Neuronal stem cell (in vitro differentiated cells): ENCODE measurements around the gene BCAS3.

Experiments
- DNase-seq: peaks from one replicate; pipeline ENCODE4 v3.0.0-alpha.2; 2013; ENCODE audit warnings: low spot score
- H2AFZ ChIP-seq: one replicate; pipeline ENCODE4 v1.6.1; 2013; ENCODE audit warnings: mild to moderate bottlenecking, low read length, inconsistent platforms
- H2AK5ac ChIP-seq: 2 replicates; pipeline ENCODE4 v1.6.1; 2013; ENCODE audit warnings: low read depth, mild to moderate bottlenecking, inconsistent platforms, low read length, moderate library complexity, mixed read lengths
- H2BK120ac ChIP-seq: 2 replicates; pipeline ENCODE4 v1.6.1; 2013; ENCODE audit warnings: low read depth, mild to moderate bottlenecking, inconsistent platforms, low read length, moderate library complexity, mixed read lengths
- H2BK12ac ChIP-seq: one replicate; pipeline ENCODE4 v1.6.1; 2013; ENCODE audit warnings: low read length, inconsistent platforms
- H2BK15ac ChIP-seq: 2 replicates; pipeline ENCODE4 v1.6.1; 2013; ENCODE audit warnings: mild to moderate bottlenecking, low read length, inconsistent platforms, mixed read lengths
- H2BK5ac ChIP-seq: one replicate; pipeline ENCODE4 v1.6.1; 2013; ENCODE audit warnings: inconsistent platforms, mild to moderate bottlenecking, low read length, moderate library complexity
- H3K14ac ChIP-seq: one replicate; pipeline ENCODE4 v1.6.1; 2013; ENCODE audit warnings: low read length, inconsistent platforms
- H3K18ac ChIP-seq: 2 replicates; pipeline ENCODE4 v1.6.1; 2013; ENCODE audit warnings: low read length, inconsistent platforms
- H3K23ac ChIP-seq: 2 replicates; pipeline ENCODE4 v1.6.1; 2013; ENCODE audit warnings: low read depth, mild to moderate bottlenecking, mixed read lengths, low read length, inconsistent platforms; ENCODE audit not compliant: poor library complexity
- H3K27ac ChIP-seq: replicated peaks from 3 replicates; pipeline ENCODE4 v1.5.1; 2013; ENCODE audit warnings: low read length, inconsistent platforms
- H3K27me3 ChIP-seq, 3 experiments: 2 replicates each; pipeline ENCODE4 v1.6.1; 2013; ENCODE audit warnings: low read length in 3 of 3, mild to moderate bottlenecking in 2 of 3, inconsistent platforms in 1 of 3, low read depth in 1 of 3, mixed read lengths in 1 of 3, moderate library complexity in 1 of 3; ENCODE audit not compliant: control insufficient read depth in 3 of 3, insufficient read depth in 3 of 3
- H3K36me3 ChIP-seq, 2 donors: replicated peaks in 1 of 2; 2 replicates each; pipeline ENCODE4 v1.6.1; 2013; ENCODE audit warnings: low read length in 2 of 2; ENCODE audit not compliant: control insufficient read depth in 2 of 2, insufficient read depth in 2 of 2
- H3K4ac ChIP-seq: 2 replicates; pipeline ENCODE4 v1.6.1; 2013; ENCODE audit warnings: inconsistent platforms, mild to moderate bottlenecking, low read length, moderate library complexity
- H3K4me1 ChIP-seq, 2 donors: 1 replicate in 1 of 2; 2 replicates in 1 of 2; pipeline ENCODE4 v1.6.1; 2013; ENCODE audit warnings: low read length in 2 of 2, low read depth in 1 of 2; ENCODE audit not compliant: control insufficient read depth in 2 of 2, insufficient read depth in 1 of 2
- H3K4me2 ChIP-seq: one replicate; pipeline ENCODE4 v1.6.1; 2013; ENCODE audit warnings: mild to moderate bottlenecking, low read length, inconsistent platforms; ENCODE audit not compliant: insufficient read depth, poor library complexity, severe bottlenecking
- H3K4me3 ChIP-seq, 2 donors: 2 replicates each; pipeline ENCODE4 v1.5.1; 2013; ENCODE audit warnings: low read length in 2 of 2, mild to moderate bottlenecking in 2 of 2, inconsistent platforms in 1 of 2, moderate library complexity in 1 of 2
- H3K79me1 ChIP-seq: one replicate; pipeline ENCODE4 v1.6.1; 2013; ENCODE audit warnings: low read depth, mild to moderate bottlenecking, inconsistent platforms, low read length, moderate library complexity
- H3K9ac ChIP-seq: one replicate; pipeline ENCODE4 v1.6.1; 2013; ENCODE audit warnings: mild to moderate bottlenecking, low read depth, low read length, inconsistent platforms; ENCODE audit not compliant: poor library complexity
- H3K9me3 ChIP-seq, 2 donors: replicated peaks in 1 of 2; 2 replicates each; pipeline versions ENCODE3 to v1.6.1; 2013; ENCODE audit warnings: low read length in 2 of 2, mild to moderate bottlenecking in 2 of 2, inconsistent platforms in 1 of 2, low read depth in 1 of 2, mixed read lengths in 1 of 2, moderate library complexity in 1 of 2; ENCODE audit not compliant: control insufficient read depth in 2 of 2, insufficient read depth in 1 of 2
- H4K8ac ChIP-seq: one replicate; pipeline ENCODE4 v1.6.1; 2013; ENCODE audit warnings: low read depth, mild to moderate bottlenecking, inconsistent platforms, low read length, moderate library complexity
- H4K91ac ChIP-seq: one replicate; pipeline ENCODE4 v1.6.1; 2013; ENCODE audit warnings: low read length, low read depth, mild to moderate bottlenecking, inconsistent platforms; ENCODE audit not compliant: poor library complexity
- WGBS, 2 donors: extraction: QIAGEN DNeasy Blood & Tissue Kit; methylation state at CpG; one replicate each; pipeline ENCODE4 v1.1.7; 2013; ENCODE audit warnings: missing lambda C conversion rate in 2 of 2, mixed read lengths in 1 of 2; ENCODE audit not compliant: insufficient read length in 2 of 2, insufficient replicate concordance in 1 of 2; ENCODE audit errors: extremely low coverage in 2 of 2; 5-methylcytosine and 5-hydroxymethylcytosine counted together

The BCAS3 gene

DNA sequence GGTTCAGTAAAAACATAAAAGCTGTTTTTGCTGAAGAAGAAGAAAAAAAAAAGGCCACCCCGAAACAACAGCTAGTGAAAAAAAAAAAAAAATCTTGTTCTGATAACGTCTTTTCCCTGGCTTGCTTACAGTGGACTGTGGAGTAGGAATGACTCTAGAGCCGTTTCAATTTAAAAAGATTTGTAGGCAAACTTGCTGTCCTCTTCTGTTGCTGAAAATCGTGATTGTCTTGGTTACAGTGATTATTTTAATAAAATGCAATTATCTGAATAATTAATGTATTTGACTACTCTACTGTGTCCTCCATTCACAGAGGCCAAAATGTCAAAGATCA lies 531.4 kb downstream of the BCAS3 start:
- no peak overlapping the region for H2BK15ac ChIP-seq
- no peak overlapping the region for H3K18ac ChIP-seq
- H3K27me3 ChIP-seq: no peaks in the 10 kb centered on the region
- no peak overlapping the region for H2BK120ac ChIP-seq
- DNase-seq: no peak
- H3K36me3 ChIP-seq: no peaks in the 10 kb centered on the region
- no peak overlapping the region for H3K9ac ChIP-seq
- H3K4me1 ChIP-seq: peaks cover 21 to 38% of the 10 kb centered on the region in 2 donors
- no peak overlapping the region for H3K27ac ChIP-seq
- H2BK12ac ChIP-seq: no peak overlapping the region
- H2AFZ ChIP-seq: peak overlapping the region; percentile 46
- no peak overlapping the region for H4K91ac ChIP-seq
- no peak overlapping the region for H3K4ac ChIP-seq
- WGBS, 2 donors: no CpG with 5 or more reads among the region's 4 CpGs
- H4K8ac ChIP-seq: no peak overlapping the region
- H3K4me2 ChIP-seq: no peak overlapping the region
- H3K23ac ChIP-seq: no peak overlapping the region
- H3K79me1 ChIP-seq: no peaks in the 10 kb centered on the region
- no peak overlapping the region for H3K4me3 ChIP-seq
- no peak overlapping the region for H2BK5ac ChIP-seq
- no peak overlapping the region for H3K14ac ChIP-seq
- no peak overlapping the region for H2AK5ac ChIP-seq
- H3K9me3 ChIP-seq: peaks cover 0 to 4% of the 10 kb centered on the region in 2 donors

DNA sequence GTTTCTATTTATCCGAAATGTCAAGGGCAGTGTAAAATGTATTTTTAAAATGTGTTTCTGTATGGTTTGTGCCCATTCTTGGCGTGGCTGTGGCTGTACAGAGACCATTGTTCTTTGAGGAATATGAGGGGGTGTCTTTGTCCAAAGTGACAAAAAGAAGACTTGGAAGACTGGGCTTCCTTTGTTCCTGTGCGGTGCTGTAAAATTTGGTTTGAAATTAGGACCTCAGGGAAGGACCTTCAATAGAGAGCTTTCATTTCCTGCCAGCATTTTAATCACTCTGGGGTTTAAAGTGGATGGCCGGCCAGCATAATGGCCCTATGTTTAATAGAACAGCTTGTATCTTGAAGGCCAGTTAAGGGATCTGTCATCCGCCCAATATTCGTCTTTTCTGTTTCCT lies 531.9 kb downstream of the BCAS3 start:
- Histone ChIP-seq H2BK12ac (no peak overlapping the region), H3K23ac (no peak overlapping the region), H3K4me1 (peaks cover 21 to 36% of the 10 kb centered on the region in 2 donors), H2AFZ (peak overlapping the region; percentile 46), H3K9ac (no peak overlapping the region), H3K27me3 (no peaks in the 10 kb centered on the region), H3K27ac (no peak overlapping the region), H2BK120ac (no peak overlapping the region), H3K18ac (no peak overlapping the region), H3K9me3 (peaks cover 0 to 4% of the 10 kb centered on the region in 2 donors), H2BK15ac (no peak overlapping the region), H3K36me3 (no peaks in the 10 kb centered on the region), H2AK5ac (no peak overlapping the region), H3K4ac (no peak overlapping the region), H2BK5ac (no peak overlapping the region), H4K8ac (no peak overlapping the region), H4K91ac (no peak overlapping the region), H3K4me2 (no peak overlapping the region), H3K79me1 (no peaks in the 10 kb centered on the region), H3K14ac (no peak overlapping the region), H3K4me3 (no peak overlapping the region)
- no CpG with 5 or more reads among the region's 6 CpGs for WGBS, 2 donors
- no peak for DNase-seq

DNA sequence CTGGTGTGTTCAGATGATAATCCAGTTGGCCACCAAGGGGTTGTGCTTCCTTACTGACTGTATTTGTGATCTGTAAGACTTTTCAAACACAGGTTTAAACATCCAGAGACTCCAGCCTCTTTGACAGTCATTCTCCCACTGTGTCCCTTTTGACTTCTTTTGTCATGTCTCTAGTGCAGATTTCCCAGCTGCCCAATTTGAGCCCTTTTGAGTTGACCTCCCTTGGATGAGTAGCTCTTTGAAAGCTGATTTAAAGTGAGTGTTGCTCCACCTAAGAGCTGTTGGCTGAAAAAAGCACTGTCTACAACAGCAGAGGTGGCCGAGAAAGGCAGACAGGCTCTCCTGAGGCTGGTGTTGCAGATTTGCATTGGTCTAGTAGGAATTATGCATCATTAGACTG lies 533.6 kb downstream of the BCAS3 start:
- no CpG with 5 or more reads among the region's 1 CpG for WGBS, 2 donors

DNA sequence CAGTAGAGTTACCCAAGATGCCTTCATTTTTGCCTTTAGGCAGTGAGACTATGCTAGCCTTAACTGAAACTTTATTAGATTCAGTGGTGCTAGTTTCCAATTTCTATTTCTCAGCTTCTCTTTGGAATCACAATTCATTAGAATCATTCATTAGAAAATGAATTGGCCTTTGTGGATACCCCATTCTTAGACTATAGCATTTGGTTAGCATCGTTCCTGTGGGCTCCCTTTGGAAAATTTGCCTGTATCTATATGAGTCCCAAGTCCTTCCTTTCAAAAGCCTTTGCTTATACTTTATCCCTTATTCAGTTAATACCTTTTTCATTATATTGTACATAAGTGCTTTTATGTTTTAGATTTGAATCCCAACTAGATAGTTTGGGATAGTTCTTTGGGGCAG lies 535.0 kb downstream of the BCAS3 start:
- Histone ChIP-seq H3K4me1 (peaks cover 19 to 36% of the 10 kb centered on the region in 2 donors), H4K8ac (no peak overlapping the region), H2BK120ac (no peak overlapping the region), H3K14ac (no peak overlapping the region), H3K27me3 (no peaks in the 10 kb centered on the region), H3K79me1 (no peaks in the 10 kb centered on the region), H3K4ac (no peak overlapping the region), H2BK5ac (no peak overlapping the region), H3K4me3 (no peak overlapping the region), H2AK5ac (no peak overlapping the region), H3K4me2 (no peak overlapping the region), H2AFZ (no peak overlapping the region), H2BK15ac (no peak overlapping the region), H3K9ac (no peak overlapping the region), H3K27ac (no peak overlapping the region), H3K9me3 (peaks cover 0 to 2% of the 10 kb centered on the region in 2 donors), H3K23ac (no peak overlapping the region), H4K91ac (no peak overlapping the region), H2BK12ac (no peak overlapping the region), H3K36me3 (no peaks in the 10 kb centered on the region), H3K18ac (no peak overlapping the region)
- DNase-seq: no peak
- WGBS, 2 donors: no CpG with 5 or more reads among the region's 1 CpG

More for the DNA sequence above, 533.6 kb downstream of the BCAS3 start:
- no peak overlapping the region for H2BK120ac ChIP-seq
- no peaks in the 10 kb centered on the region for H3K36me3 ChIP-seq
- no peak overlapping the region for H2BK12ac ChIP-seq
- H3K18ac ChIP-seq: no peak overlapping the region
- no peak overlapping the region for H3K14ac ChIP-seq
- no peak overlapping the region for H3K4me2 ChIP-seq
- no peak overlapping the region for H3K4me3 ChIP-seq
- H3K23ac ChIP-seq: no peak overlapping the region
- H2BK5ac ChIP-seq: no peak overlapping the region
- H3K9ac ChIP-seq: no peak overlapping the region
- peaks cover 19 to 36% of the 10 kb centered on the region in 2 donors for H3K4me1 ChIP-seq
- no peak overlapping the region for H2AFZ ChIP-seq
- H3K79me1 ChIP-seq: no peaks in the 10 kb centered on the region
- no peak overlapping the region for H2AK5ac ChIP-seq
- H4K91ac ChIP-seq: no peak overlapping the region
- H3K4ac ChIP-seq: no peak overlapping the region
- no peak overlapping the region for H3K27ac ChIP-seq
- no peak for DNase-seq
- no peaks in the 10 kb centered on the region for H3K27me3 ChIP-seq
- H4K8ac ChIP-seq: no peak overlapping the region
- no peak overlapping the region for H2BK15ac ChIP-seq
- H3K9me3 ChIP-seq: peaks cover 0 to 4% of the 10 kb centered on the region in 2 donors
